RWPE2 (cell line): ENCODE data around the gene MRPS18A.

Source experiments
- ATAC-seq: fragments of 200-7000 bp; cut with Tn5 transposase; 3 replicates; pipeline ENCODE4 v1.9.1; 2021; ENCODE audit warnings: low read depth
- DNase-seq: peaks from one replicate; pipeline ENCODE4 v3.0.0-alpha.2; 2020; ENCODE audit warnings: low spot score
- H3K27ac ChIP-seq: fragments of 450-650 bp; 2 replicates; pipeline ENCODE4 v1.5.1; 2017; ENCODE audit warnings: mild to moderate bottlenecking; ENCODE audit not compliant: poor library complexity, severe bottlenecking
- H3K27me3 ChIP-seq: fragments of 250-450 bp; sonication (Bioruptor Pico); 2 replicates; pipeline ENCODE4 v1.5.1; 2021; ENCODE audit warnings: mild to moderate bottlenecking, moderate library complexity; ENCODE audit not compliant: insufficient read depth, poor library complexity, severe bottlenecking
- H3K36me3 ChIP-seq: fragments of 250-450 bp; sonication (Bioruptor Pico); 2 replicates; pipeline ENCODE4 v1.5.1; 2020; ENCODE audit warnings: low read depth, mild to moderate bottlenecking, moderate library complexity
- H3K4me1 ChIP-seq: fragments of 250-450 bp; sonication (Bioruptor Pico); 2 replicates; pipeline ENCODE4 v1.5.1; 2021; ENCODE audit warnings: mild to moderate bottlenecking, moderate library complexity; ENCODE audit not compliant: insufficient read depth, poor library complexity, severe bottlenecking
- H3K4me3 ChIP-seq: fragments of 250-450 bp; sonication (Bioruptor Pico); 2 replicates; pipeline ENCODE4 v1.5.1; 2021; ENCODE audit warnings: mild to moderate bottlenecking, moderate library complexity; ENCODE audit not compliant: severe bottlenecking
- H3K9me3 ChIP-seq: fragments of 250-450 bp; sonication (Bioruptor Pico); 2 replicates; pipeline ENCODE4 v1.5.1; 2021; ENCODE audit warnings: mild to moderate bottlenecking, moderate library complexity; ENCODE audit not compliant: severe bottlenecking
- CTCF ChIP-seq: fragments of 450-650 bp; IDR thresholded peaks from one replicate; pipeline ENCODE4 v1.5.1; 2017; ENCODE audit warnings: mild to moderate bottlenecking, moderate library complexity; ENCODE audit not compliant: poor library complexity, severe bottlenecking

The MRPS18A gene

GRCh38 chr6:43678341-43678740, 9.2 kb downstream of the MRPS18A start:
- ATAC-seq (no peak), DNase-seq (no peak)
- no peak for TF ChIP-seq CTCF
- peaks cover 72% of the 10 kb centered on the region for H3K36me3 ChIP-seq
- no peak overlapping the region for H3K4me3 ChIP-seq
- H3K4me1 ChIP-seq, result no peaks in the 10 kb centered on the region
- no peaks in the 10 kb centered on the region for H3K27me3 ChIP-seq
- no peaks in the 10 kb centered on the region for H3K9me3 ChIP-seq
- H3K27ac ChIP-seq, result no peak overlapping the region

DNA sequence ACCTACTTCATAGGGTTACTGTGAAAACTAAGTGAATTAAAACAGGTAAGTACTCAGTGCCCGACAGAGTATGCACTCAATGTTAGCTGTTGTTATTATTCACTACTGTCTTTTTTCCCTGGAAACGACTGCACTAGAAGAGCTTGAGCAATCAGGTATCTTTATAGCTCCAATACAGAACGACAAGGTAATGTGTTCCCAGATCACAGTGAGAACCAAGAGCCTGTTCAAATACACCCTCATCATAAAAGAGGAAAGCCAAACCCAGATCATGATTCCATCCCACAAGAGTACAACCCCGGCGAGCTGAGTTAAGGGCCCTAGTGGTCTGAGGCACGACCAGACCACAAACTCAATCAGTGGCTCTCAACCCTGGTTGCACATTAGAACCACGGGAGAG, 9.8 kb downstream of the MRPS18A start:
- peaks cover 72% of the 10 kb centered on the region for H3K36me3 ChIP-seq
- ATAC-seq, result no peak
- H3K27ac ChIP-seq, result no peak overlapping the region

GRCh38 chr6:43676962-43677606, 10.5 kb downstream of the MRPS18A start:
- Histone ChIP-seq H3K27me3 (no peaks in the 10 kb centered on the region), H3K27ac (no peak overlapping the region), H3K4me3 (no peak overlapping the region), H3K4me1 (no peaks in the 10 kb centered on the region), H3K36me3 (peaks cover 72% of the 10 kb centered on the region), H3K9me3 (no peaks in the 10 kb centered on the region)
- DNase-seq (no peak), ATAC-seq (no peak)
- no peak for TF ChIP-seq CTCF

More for the DNA sequence above, 9.8 kb downstream of the MRPS18A start:
- Histone ChIP-seq H3K27me3 (no peaks in the 10 kb centered on the region), H3K4me1 (no peaks in the 10 kb centered on the region), H3K4me3 (no peak overlapping the region), H3K9me3 (no peaks in the 10 kb centered on the region)
- TF ChIP-seq CTCF, result no peak
- DNase-seq, result no peak

DNA sequence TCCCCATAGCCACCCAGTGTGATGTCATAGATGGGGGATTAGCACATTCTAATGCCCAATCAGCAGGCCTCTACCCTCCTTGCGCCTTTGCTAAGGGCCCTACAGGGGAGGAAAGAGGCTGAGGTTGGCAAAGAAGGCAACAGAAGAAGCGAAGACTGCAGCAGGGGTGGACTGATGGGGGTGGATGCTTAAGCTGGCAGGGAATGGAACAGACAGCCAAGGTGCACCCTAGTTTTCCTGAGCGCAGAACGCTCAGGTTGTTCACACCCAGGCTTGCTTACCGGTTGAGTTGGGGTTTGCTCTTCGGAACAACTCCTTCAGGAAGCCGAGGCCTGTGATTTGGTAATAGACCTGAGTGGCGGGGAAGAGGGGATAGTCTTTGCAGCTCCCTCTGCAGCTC, 12.7 kb downstream of the MRPS18A start:
- Histone ChIP-seq H3K9me3 (no peaks in the 10 kb centered on the region), H3K27ac (no peak overlapping the region), H3K4me1 (no peaks in the 10 kb centered on the region), H3K4me3 (no peak overlapping the region), H3K27me3 (no peaks in the 10 kb centered on the region), H3K36me3 (peaks cover 54% of the 10 kb centered on the region)
- DNase-seq (no peak), ATAC-seq (no peak)
- TF ChIP-seq CTCF, result no peak

- H3K36me3 ChIP-seq, result peaks cover 48% of the 10 kb centered on the region
- no peak for ATAC-seq
- TF ChIP-seq CTCF, result no peak
- no peak overlapping the region for H3K27ac ChIP-seq
- no peak for DNase-seq
- no peaks in the 10 kb centered on the region for H3K27me3 ChIP-seq
- no peaks in the 10 kb centered on the region for H3K4me1 ChIP-seq
- no peaks in the 10 kb centered on the region for H3K9me3 ChIP-seq
- H3K4me3 ChIP-seq, result no peak overlapping the region
Observed at GRCh38 chr6:43674291-43674690, 13.3 kb downstream of the MRPS18A start.
